ENCODE results near the gene DNAJB1. TPM values are rescaled to one million over a fixed set of nuclear protein-coding genes. Genes with fewer than 3 reads are reported as not detected.

Gene DNAJB1
- total RNA-seq, 1 donor from 2014 or later: 92.5 TPM

- no peak for TF ChIP-seq CTCF (IDR thresholded peaks at IDR 0.05)
- intact Hi-C loops (cut with DNase I): no loop called here
- H3K9me3 ChIP-seq: no peaks in the 10 kb centered on the region
- ATAC-seq (no peak), DNase-seq (no peak)
- no peaks in the 10 kb centered on the region for H3K27me3 ChIP-seq (ENCODE audit: low read depth)
- peaks cover 11% of the 10 kb centered on the region for H3K36me3 ChIP-seq
- H3K4me3 ChIP-seq: no peak overlapping the region
- H3K27ac ChIP-seq: no peak overlapping the region
- peaks cover 17% of the 10 kb centered on the region for H3K4me1 ChIP-seq
Observed at GRCh38 chr19:14560776-14561108, 42.5 kb upstream of the DNAJB1 start.

- Histone ChIP-seq H3K9me3 (no peaks in the 10 kb centered on the region), H3K27ac (no peak overlapping the region), H3K27me3 (ENCODE audit: low read depth) (no peaks in the 10 kb centered on the region), H3K4me1 (peaks cover 17% of the 10 kb centered on the region), H3K4me3 (no peak overlapping the region), H3K36me3 (peaks cover 5% of the 10 kb centered on the region)
- intact Hi-C loops (cut with DNase I): no loop called here
- no peak for TF ChIP-seq CTCF (IDR thresholded peaks at IDR 0.05)
- DNase-seq (no peak), ATAC-seq (no peak)
Observed at GRCh38 chr19:14559916-14560775, 41.9 kb upstream of the DNAJB1 start.

- intact Hi-C loops (cut with DNase I): no loop called here
- Histone ChIP-seq H3K9me3 (no peaks in the 10 kb centered on the region), H3K27ac (no peak overlapping the region), H3K27me3 (ENCODE audit: low read depth) (no peaks in the 10 kb centered on the region), H3K4me3 (no peak overlapping the region), H3K36me3 (no peaks in the 10 kb centered on the region), H3K4me1 (peaks cover 17% of the 10 kb centered on the region)
- TF ChIP-seq CTCF (IDR thresholded peaks at IDR 0.05): no peak
- DNase-seq (no peak), ATAC-seq (no peak)
Observed at GRCh38 chr19:14558370-14559066, 40.3 kb upstream of the DNAJB1 start.

GRCh38 chr19:14556662-14557188, 38.5 kb upstream of the DNAJB1 start:
- Histone ChIP-seq H3K9me3 (no peaks in the 10 kb centered on the region), H3K4me1 (peaks cover 17% of the 10 kb centered on the region), H3K27ac (no peak overlapping the region), H3K27me3 (ENCODE audit: low read depth) (no peaks in the 10 kb centered on the region), H3K36me3 (no peaks in the 10 kb centered on the region), H3K4me3 (peak overlapping the region; percentile 22)
- ATAC-seq: peak; percentile 87 to 88
- peak; percentile 97 for TF ChIP-seq CTCF (IDR thresholded peaks at IDR 0.05)
- intact Hi-C loops (cut with DNase I): no loop called here
- peak; percentile 85 for DNase-seq

- Histone ChIP-seq H3K4me1 (peaks cover 19% of the 10 kb centered on the region), H3K4me3 (peak overlapping the region; percentile 22), H3K36me3 (no peaks in the 10 kb centered on the region), H3K9me3 (no peaks in the 10 kb centered on the region), H3K27me3 (ENCODE audit: low read depth) (no peaks in the 10 kb centered on the region), H3K27ac (no peak overlapping the region)
- TF ChIP-seq CTCF (IDR thresholded peaks at IDR 0.05): no peak
- intact Hi-C loops (cut with DNase I): no loop called here
- ATAC-seq (peak in 1 of 2 donors; percentile 8), DNase-seq (no peak)
Observed at GRCh38 chr19:14555918-14556661, 37.9 kb upstream of the DNAJB1 start.

Data from lower lobe of right lung (tissue), 2 donors.